Measurements from ENCODE around the gene ADCY3.

Gene ADCY3

GRCh38 chr2:24830786-24831185, 89.3 kb downstream of the ADCY3 start:
- TF ChIP-seq POLR2AphosphoS5 (IDR thresholded peaks at IDR 0.05; ENCODE audit: low read depth, low read length) = no peak
- no peak for TF ChIP-seq SIN3A (IDR thresholded peaks at IDR 0.05; ENCODE audit: borderline replicate concordance, insufficient read depth, low read length)
- TF ChIP-seq TAF1 (IDR thresholded peaks at IDR 0.05; ENCODE audit: borderline replicate concordance, insufficient read depth, low read length) = no peak
- TF ChIP-seq FOXP2 (optimal IDR thresholded peaks at IDR 0.05; ENCODE audit: borderline replicate concordance, extremely low read depth, extremely low read length, insufficient read depth) = no peak
- no peak for TF ChIP-seq REST (IDR thresholded peaks at IDR 0.05; ENCODE audit: insufficient read depth in 1 of 2, low read depth in 2 of 2, low read length in 2 of 2)

GRCh38 chr2:24830351-24830750, 89.7 kb downstream of the ADCY3 start:
- TF ChIP-seq POLR2AphosphoS5 (IDR thresholded peaks at IDR 0.05; ENCODE audit: low read depth, low read length) (no peak), FOXP2 (optimal IDR thresholded peaks at IDR 0.05; ENCODE audit: borderline replicate concordance, extremely low read depth, extremely low read length, insufficient read depth) (no peak), SIN3A (IDR thresholded peaks at IDR 0.05; ENCODE audit: borderline replicate concordance, insufficient read depth, low read length) (no peak), TAF1 (IDR thresholded peaks at IDR 0.05; ENCODE audit: borderline replicate concordance, insufficient read depth, low read length) (no peak), REST (IDR thresholded peaks at IDR 0.05; ENCODE audit: insufficient read depth in 1 of 2, low read depth in 2 of 2, low read length in 2 of 2) (no peak)

DNA sequence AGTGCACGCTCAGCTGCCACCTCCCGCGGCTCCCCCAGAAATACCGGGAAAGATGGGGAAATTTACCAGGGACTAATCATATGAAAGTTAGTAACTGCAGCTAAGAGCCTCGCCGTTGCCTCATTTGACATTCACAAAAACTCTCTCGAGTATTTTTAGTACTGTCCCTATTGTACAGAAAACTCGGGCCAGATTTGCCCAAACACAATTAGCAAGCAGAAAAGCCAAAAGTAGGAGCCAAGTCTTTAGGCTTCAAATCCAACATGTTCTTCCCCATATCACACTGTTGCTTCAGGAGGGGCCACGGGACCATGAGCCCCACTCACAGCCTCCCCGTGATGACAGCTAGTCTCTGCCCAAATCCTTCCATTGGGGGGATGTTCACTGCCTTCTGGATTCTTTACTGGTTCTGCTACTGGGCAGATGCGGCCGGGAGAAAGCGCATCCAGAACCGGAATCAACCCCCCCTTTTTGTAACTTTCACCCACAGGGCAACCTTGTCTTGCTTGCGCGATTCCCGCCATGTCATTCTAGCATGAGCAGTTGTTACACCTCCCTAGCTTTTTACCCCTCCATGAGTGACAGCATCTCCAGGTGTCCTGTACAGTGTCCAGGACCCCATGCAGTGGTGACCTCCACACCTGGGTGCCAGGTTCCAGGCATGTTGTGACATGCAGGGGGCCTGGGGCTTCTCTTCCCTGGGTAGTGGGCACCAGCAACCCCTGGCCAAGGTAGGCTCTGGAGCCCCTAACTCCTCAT, 91.6 kb downstream of the ADCY3 start:
- TF ChIP-seq FOXP2 (optimal IDR thresholded peaks at IDR 0.05; ENCODE audit: borderline replicate concordance, extremely low read depth, extremely low read length, insufficient read depth) = no peak
- TF ChIP-seq POLR2AphosphoS5 (IDR thresholded peaks at IDR 0.05; ENCODE audit: low read depth, low read length) = no peak; the same call in 1 of the 2 replicates
- no peak for TF ChIP-seq SIN3A (IDR thresholded peaks at IDR 0.05; ENCODE audit: borderline replicate concordance, insufficient read depth, low read length)
- TF ChIP-seq TAF1 (IDR thresholded peaks at IDR 0.05; ENCODE audit: borderline replicate concordance, insufficient read depth, low read length) = no peak
- no peak for TF ChIP-seq REST (IDR thresholded peaks at IDR 0.05; ENCODE audit: insufficient read depth in 1 of 2, low read depth in 2 of 2, low read length in 2 of 2)

DNA sequence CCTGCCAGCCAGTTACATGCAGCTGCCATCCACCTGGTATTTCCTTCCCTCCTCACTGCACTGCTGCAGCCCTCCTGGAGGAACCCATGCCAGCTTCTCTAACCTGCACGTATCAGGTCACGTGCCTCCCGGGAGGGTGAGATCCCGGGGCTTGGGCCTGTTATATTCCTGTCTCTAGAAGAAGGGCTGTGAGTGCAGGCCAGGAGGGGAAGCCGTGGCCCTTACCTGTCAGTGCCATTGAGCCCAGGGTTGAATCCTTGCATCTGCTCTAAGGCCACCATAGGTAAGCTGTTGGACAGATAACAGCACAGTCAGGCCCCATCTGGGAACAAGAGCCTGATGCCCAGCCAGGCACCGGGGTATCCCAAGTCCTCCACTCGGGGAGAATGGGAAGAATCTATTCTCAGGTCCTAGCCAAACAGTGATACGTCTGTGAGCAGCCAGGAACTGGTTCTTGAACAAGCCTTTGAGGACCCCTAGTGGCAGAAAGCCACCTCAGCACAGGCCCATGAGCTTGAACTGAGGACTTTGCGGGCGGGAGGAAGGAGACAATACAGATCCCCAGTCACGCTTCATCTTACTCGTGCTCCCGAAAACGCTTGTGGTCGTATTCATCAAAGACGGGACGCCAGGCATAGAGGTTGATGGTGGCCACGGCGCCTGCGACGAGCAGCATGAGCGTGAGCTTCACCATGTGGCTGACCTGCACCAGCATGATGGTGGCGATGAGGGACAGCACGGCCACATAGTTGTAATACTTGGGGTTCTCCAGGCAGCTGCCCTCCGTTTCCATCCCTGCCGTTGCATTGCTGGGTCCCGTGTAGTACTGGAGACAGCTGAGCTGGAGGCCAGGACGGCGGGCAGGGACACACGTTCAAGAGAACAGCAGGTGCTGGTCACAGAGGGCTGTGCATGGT, 92.5 kb downstream of the ADCY3 start:
- TF ChIP-seq TAF1 (IDR thresholded peaks at IDR 0.05; ENCODE audit: borderline replicate concordance, insufficient read depth, low read length) = no peak
- peak; percentile 35 for TF ChIP-seq POLR2AphosphoS5 (IDR thresholded peaks at IDR 0.05; ENCODE audit: low read depth, low read length)

- no peak for TF ChIP-seq TAF1 (IDR thresholded peaks at IDR 0.05; ENCODE audit: borderline replicate concordance, insufficient read depth, low read length)
- TF ChIP-seq REST (IDR thresholded peaks at IDR 0.05; ENCODE audit: insufficient read depth in 1 of 2, low read depth in 2 of 2, low read length in 2 of 2) = no peak
- no peak for TF ChIP-seq FOXP2 (optimal IDR thresholded peaks at IDR 0.05; ENCODE audit: borderline replicate concordance, extremely low read depth, extremely low read length, insufficient read depth)
- TF ChIP-seq SIN3A (IDR thresholded peaks at IDR 0.05; ENCODE audit: borderline replicate concordance, insufficient read depth, low read length) = no peak
- no peak for TF ChIP-seq POLR2AphosphoS5 (IDR thresholded peaks at IDR 0.05; ENCODE audit: low read depth, low read length)
Observed at GRCh38 chr2:24826773-24827145, 93.3 kb downstream of the ADCY3 start.
